ENCODE results near the gene CDK6.

GRCh38 chr7:92656121-92656520, 180.3 kb downstream of the CDK6 start:
- no peak for TF ChIP-seq CBFA2T2 (conservative IDR thresholded peaks at IDR 0.05)
- no peak for TF ChIP-seq REST (IDR thresholded peaks at IDR 0.05; ENCODE audit: borderline replicate concordance)
- no peak for TF ChIP-seq REST (CRISPR knock-in tag; IDR thresholded peaks at IDR 0.05; ENCODE audit: low read depth)

Data from K562 (cell line).